Osteocyte (in vitro differentiated cells): ENCODE data around the gene ATP11A. TPM values are rescaled to one million over a fixed set of nuclear protein-coding genes. Genes with fewer than 3 reads are reported as not detected.

Experiments
- DNase-seq: peaks from one replicate; pipeline ENCODE4 v3.0.0; 2021; ENCODE audit warnings: mixed read lengths; ENCODE audit not compliant: unreplicated experiment; ENCODE audit errors: extremely low spot score
- H3K27ac Mint-ChIP-seq: one replicate; pipeline ENCODE4 v1.8.0; 2021; ENCODE audit warnings: mild to moderate bottlenecking, mixed read lengths; ENCODE audit not compliant: unreplicated experiment
- H3K27me3 Mint-ChIP-seq: one replicate; pipeline ENCODE4 v1.8.0; 2021; ENCODE audit warnings: mixed read lengths; ENCODE audit not compliant: unreplicated experiment
- H3K36me3 Mint-ChIP-seq: one replicate; pipeline ENCODE4 v1.8.0; 2021; ENCODE audit warnings: mixed read lengths; ENCODE audit not compliant: unreplicated experiment
- H3K4me1 Mint-ChIP-seq: one replicate; pipeline ENCODE4 v1.8.0; 2021; ENCODE audit warnings: mixed read lengths; ENCODE audit not compliant: unreplicated experiment
- H3K4me3 Mint-ChIP-seq: one replicate; pipeline ENCODE4 v1.8.0; 2021; ENCODE audit warnings: mild to moderate bottlenecking, moderate library complexity, mixed read lengths; ENCODE audit not compliant: unreplicated experiment
- H3K9me3 Mint-ChIP-seq: one replicate; pipeline ENCODE4 v1.8.0; 2021; ENCODE audit warnings: mixed read lengths; ENCODE audit not compliant: unreplicated experiment
- total RNA-seq: library from RNA; stranded (reverse); gene quantifications from 2 replicates; pipeline ENCODE4 v1.2.1, GENCODE V29; 2021
- TF ChIP-seq, protein P1 (sequence below): fragments of 200-600 bp; sonication (generic); IDR thresholded peaks from 2 replicates; pipeline ENCODE4 v1.5.0; 2021; ENCODE audit warnings: antibody characterized with exemption, mild to moderate bottlenecking, moderate library complexity

ATP11A gene
- total RNA-seq, 1 donor from 2014 or later: 15.7 TPM

DNA sequence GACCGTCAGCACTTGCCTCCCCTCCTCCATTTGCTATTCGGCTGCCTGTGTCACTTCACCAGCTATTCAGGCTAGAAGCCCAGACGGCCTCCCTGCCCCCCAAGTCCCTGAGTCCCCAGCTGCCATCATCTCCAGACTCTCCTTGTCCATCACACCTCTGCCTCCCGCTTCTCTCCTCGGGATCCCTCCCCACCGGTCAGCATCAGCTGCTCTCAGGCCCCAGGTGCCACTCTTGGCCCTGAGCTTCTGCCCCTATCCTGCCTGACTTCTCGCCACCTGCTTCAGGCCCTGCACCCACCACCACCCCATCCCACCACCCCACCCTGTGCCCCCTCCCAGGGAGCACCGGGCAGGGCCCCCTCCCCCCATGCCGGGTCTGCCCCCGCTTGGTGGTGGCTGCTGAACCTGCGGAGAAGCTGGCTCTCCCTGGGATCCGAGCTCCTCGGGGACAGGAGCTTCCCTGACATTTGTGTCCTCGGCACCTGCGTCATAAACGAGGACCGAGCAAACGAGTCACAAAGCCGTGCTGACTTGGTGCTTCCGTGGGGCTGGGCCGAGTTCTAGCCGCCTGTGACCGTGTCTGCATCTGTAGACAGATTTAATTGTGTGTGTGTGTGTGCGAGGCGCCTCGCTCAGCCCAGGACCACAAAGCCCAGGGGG, 208.9 kb downstream of the ATP11A start:
- Mint-ChIP-seq H3K4me1 (no peaks in the 10 kb centered on the region), H3K9me3 (no peaks in the 10 kb centered on the region), H3K27ac (no peak overlapping the region), H3K36me3 (no peaks in the 10 kb centered on the region), H3K27me3 (peaks cover 39% of the 10 kb centered on the region), H3K4me3 (no peak overlapping the region)
- TF ChIP-seq, protein P1, sequence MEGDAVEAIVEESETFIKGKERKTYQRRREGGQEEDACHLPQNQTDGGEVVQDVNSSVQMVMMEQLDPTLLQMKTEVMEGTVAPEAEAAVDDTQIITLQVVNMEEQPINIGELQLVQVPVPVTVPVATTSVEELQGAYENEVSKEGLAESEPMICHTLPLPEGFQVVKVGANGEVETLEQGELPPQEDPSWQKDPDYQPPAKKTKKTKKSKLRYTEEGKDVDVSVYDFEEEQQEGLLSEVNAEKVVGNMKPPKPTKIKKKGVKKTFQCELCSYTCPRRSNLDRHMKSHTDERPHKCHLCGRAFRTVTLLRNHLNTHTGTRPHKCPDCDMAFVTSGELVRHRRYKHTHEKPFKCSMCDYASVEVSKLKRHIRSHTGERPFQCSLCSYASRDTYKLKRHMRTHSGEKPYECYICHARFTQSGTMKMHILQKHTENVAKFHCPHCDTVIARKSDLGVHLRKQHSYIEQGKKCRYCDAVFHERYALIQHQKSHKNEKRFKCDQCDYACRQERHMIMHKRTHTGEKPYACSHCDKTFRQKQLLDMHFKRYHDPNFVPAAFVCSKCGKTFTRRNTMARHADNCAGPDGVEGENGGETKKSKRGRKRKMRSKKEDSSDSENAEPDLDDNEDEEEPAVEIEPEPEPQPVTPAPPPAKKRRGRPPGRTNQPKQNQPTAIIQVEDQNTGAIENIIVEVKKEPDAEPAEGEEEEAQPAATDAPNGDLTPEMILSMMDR: no peak
- no peak for DNase-seq

DNA sequence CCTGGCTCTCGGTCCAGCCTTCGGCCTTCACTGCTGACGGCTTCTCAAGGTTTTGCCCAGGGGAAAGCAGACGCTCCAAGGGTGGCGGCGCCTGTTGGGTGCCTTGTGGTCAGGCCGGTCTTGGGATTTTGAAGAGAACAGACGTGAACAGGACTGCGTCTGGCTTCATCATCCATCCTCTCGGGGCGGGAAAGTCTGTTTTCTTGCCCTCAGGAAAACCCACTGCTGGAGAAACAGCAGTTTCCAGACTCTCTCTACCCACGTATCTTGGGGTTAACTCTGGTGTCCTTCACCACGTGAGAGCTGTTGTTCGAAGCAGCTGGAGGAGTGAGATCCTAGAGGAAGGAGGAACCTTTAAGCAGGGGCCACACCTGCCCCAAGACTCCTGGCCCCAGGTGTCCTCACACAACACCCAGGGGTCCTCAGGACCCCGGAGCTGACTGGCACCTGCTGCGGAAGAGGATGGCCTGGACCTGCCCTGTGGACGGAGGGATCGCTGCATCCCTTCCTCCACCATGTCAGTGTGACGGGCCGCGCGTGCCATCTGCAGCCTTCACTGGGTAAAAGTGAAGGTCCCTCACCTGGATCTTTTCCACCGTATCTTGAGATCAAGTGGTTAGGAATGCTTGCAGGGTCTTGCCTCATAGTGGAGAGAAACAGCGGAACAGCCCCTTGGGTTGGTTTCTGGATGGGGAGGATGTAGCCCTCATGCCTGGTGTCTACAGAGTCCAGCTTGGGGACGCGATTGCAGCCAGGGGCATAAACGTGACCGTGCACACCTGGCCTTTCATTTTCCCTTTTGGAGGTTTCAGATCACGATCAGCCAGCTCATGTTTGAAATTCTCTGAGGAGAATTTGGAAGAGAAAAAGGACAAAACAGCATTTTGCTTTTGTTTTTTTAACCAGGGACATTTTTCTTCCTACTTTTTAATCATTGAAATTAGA, 209.7 kb downstream of the ATP11A start:
- no peak overlapping the region for H3K27ac Mint-ChIP-seq
- H3K9me3 Mint-ChIP-seq: no peaks in the 10 kb centered on the region
- H3K36me3 Mint-ChIP-seq: no peaks in the 10 kb centered on the region
- TF ChIP-seq, protein P1: no peak
- H3K27me3 Mint-ChIP-seq: peaks cover 39% of the 10 kb centered on the region
- no peak for DNase-seq
- H3K4me1 Mint-ChIP-seq: no peaks in the 10 kb centered on the region
- no peak overlapping the region for H3K4me3 Mint-ChIP-seq

DNA sequence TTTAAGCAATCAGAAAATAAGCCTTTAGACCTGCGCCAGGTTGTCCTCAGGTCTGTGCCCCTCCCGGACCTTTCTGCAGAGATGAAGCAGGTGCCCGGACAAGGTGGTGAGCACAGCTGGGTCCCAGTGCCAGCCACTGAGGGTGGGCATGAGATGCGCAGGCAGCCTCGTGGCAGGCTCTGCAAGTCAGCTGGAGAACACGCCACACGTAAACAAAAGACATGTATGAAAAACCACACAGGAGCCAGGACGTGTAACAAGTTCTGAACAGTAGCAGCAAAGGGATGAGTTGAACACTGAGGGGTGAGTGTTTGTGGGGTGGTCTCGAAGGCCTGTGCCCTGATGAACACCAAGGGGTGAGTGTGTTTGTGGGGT, 210.4 kb downstream of the ATP11A start:
- peaks cover 42% of the 10 kb centered on the region for H3K27me3 Mint-ChIP-seq
- H3K27ac Mint-ChIP-seq: no peak overlapping the region
- no peak for DNase-seq
- H3K4me1 Mint-ChIP-seq: no peaks in the 10 kb centered on the region
- TF ChIP-seq, protein P1: no peak
- H3K9me3 Mint-ChIP-seq: peaks cover 4% of the 10 kb centered on the region
- H3K4me3 Mint-ChIP-seq: no peak overlapping the region
- no peaks in the 10 kb centered on the region for H3K36me3 Mint-ChIP-seq

DNA sequence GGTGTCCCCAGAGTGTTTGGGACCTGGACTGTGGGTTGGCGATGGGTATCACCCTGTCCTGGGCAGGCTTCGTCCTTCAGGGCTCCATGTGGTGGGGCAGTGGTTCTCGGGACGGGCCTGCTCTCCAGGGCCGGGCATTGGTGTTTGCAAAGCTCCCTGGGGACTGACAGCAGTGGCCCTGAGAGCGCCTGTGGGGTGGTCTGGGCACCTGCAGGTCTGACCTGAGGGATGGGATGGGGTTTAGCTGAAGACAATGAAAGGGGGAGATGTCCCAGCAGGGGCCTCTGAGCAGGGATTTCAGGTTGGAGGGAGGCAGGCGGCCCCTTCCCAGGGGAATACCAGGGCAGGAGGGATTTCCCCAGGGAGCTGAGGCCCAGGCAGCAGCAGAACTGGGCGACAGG, 210.9 kb downstream of the ATP11A start:
- Mint-ChIP-seq H3K4me1 (no peaks in the 10 kb centered on the region), H3K27ac (no peak overlapping the region), H3K36me3 (no peaks in the 10 kb centered on the region), H3K4me3 (no peak overlapping the region), H3K27me3 (peaks cover 44% of the 10 kb centered on the region), H3K9me3 (peaks cover 4% of the 10 kb centered on the region)
- TF ChIP-seq, protein P1: no peak
- DNase-seq: no peak

DNA sequence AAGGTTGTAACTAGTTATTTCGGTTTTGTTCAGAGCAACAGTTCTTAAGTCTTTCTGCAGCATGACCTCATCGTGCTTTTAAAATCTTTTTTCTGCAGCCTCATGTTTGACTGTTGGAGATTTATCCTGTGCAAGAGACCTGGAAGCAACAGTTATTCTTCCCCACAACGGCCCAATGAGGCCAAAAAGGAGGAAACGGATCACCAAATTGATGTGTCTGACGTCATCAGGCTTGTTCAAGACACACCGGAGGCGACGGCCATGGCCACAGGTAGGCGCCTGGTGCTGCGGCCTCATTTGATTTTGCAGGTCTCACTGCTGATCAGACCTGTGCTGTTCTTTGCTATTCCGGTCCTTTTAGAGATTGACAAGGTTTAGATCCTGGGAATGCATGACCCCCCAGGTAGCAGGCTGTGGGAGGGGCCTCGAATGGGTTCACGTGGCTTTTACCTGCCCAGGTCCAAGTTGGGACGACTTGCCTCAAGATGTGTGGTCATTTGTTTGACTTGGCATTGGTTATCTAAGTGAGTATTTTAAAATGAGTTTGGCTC, 212.3 kb downstream of the ATP11A start:
- H3K4me3 Mint-ChIP-seq: no peak overlapping the region
- H3K27ac Mint-ChIP-seq: no peak overlapping the region
- peaks cover 4% of the 10 kb centered on the region for H3K9me3 Mint-ChIP-seq
- no peaks in the 10 kb centered on the region for H3K36me3 Mint-ChIP-seq
- no peaks in the 10 kb centered on the region for H3K4me1 Mint-ChIP-seq
- DNase-seq: no peak
- peaks cover 49% of the 10 kb centered on the region for H3K27me3 Mint-ChIP-seq
- TF ChIP-seq, protein P1: no peak
